ENCODE data around the gene FBRSL1. TPM values are rescaled to one million over a fixed set of nuclear protein-coding genes. Genes with fewer than 3 reads are reported as not detected.

FBRSL1 gene
- total RNA-seq, 1 donor from 2014 or later = 75.8 TPM

DNA sequence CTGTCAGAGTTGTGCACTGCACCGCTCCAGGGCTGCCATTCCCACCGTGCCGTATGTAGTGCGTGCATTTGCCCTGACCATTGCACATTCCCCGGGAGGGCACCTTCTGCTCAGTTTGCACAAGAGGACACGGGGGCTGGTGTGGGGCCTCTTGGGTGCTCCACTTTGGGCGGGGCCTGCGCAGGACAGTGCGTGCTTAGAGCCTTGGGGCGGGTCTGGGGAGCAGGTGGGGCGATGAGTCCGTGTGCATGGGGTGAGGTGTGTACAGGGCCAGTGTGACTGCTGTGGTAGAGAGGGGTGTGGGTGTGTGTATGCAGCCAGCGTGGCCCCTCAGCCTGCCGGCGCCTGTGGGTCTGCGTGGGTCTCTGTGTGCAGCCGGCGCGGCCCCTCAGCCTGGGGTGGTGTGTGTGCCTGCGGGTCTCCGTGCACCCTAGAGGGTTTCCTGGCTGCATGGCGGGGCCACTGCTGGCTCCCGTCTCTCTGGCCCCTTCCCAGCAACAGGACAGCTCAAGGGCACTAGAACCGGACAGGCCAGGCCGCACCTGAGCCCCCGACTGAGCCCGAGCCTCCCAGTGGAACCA lies 31.9 kb downstream of the FBRSL1 start:
- peaks cover 20% of the 10 kb centered on the region for H3K36me3 Mint-ChIP-seq (ENCODE audit: low read depth)
- no peak overlapping the region for H3K27ac Mint-ChIP-seq
- no peaks in the 10 kb centered on the region for H3K27me3 Mint-ChIP-seq (ENCODE audit: insufficient read depth)
- intact Hi-C loops (cut with micrococcal nuclease) = no loop called here
- H3K4me3 Mint-ChIP-seq = no peak overlapping the region
- H3K4me1 Mint-ChIP-seq (ENCODE audit: low read depth) = no peaks in the 10 kb centered on the region
- DNase-seq (ENCODE audit: low spot score) = no peak
- H3K9me3 Mint-ChIP-seq = peaks cover 16% of the 10 kb centered on the region

- intact Hi-C loops (cut with micrococcal nuclease) = loop anchor here (1.0 kb wide), 1 partner anchor 107 kb away; no protein-coding TSS in a partner anchor
- H3K9me3 Mint-ChIP-seq = peaks cover 16% of the 10 kb centered on the region
- H3K36me3 Mint-ChIP-seq (ENCODE audit: low read depth) = peaks cover 16% of the 10 kb centered on the region
- no peaks in the 10 kb centered on the region for H3K27me3 Mint-ChIP-seq (ENCODE audit: insufficient read depth)
- no peak overlapping the region for H3K4me3 Mint-ChIP-seq
- no peaks in the 10 kb centered on the region for H3K4me1 Mint-ChIP-seq (ENCODE audit: low read depth)
- H3K27ac Mint-ChIP-seq = no peak overlapping the region
- DNase-seq (ENCODE audit: low spot score) = no peak
Measured at GRCh38 chr12:132522592-132523380, 32.8 kb downstream of the FBRSL1 start.

DNA sequence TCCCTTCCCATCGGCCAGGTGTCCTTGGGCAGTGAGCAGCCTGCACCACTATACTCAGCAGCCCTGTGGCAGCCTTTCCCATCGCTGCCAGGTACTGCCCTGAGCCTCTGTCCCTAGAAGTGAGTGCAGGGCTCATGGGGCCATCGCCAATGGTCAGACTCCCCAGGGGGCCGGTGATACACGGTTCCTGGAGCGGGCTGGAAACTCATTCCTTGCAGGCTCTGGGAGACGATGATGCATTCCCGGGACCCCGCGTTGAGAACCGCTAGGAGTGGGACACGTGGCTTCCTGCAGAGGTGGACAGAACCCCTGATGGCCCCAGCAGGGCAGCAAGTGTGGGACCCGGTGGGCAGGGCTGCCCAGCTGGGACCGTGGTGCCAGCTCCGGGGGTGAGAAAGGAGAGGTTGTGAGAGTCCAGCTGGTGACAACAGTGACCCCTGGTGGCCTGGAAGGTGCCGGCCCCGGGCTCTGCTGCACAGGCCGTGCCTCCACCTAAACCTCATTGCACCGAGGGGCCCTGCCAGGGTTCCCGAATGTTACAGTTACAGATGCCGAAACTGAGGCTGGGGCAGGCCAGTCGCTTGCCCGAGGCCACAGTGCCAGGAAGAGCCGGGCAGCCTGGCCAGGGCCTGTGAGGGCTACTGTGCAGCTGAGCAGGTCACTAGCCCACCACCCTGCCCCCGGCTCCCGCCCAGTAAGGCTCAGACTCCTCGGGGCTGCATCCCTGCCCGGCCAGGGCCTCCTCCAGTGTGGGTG lies 33.8 kb downstream of the FBRSL1 start:
- Mint-ChIP-seq H3K9me3 (peaks cover 7% of the 10 kb centered on the region), H3K27ac (no peak overlapping the region), H3K4me3 (no peak overlapping the region), H3K4me1 (ENCODE audit: low read depth) (no peaks in the 10 kb centered on the region), H3K27me3 (ENCODE audit: insufficient read depth) (no peaks in the 10 kb centered on the region), H3K36me3 (ENCODE audit: low read depth) (peaks cover 7% of the 10 kb centered on the region)
- intact Hi-C loops (cut with micrococcal nuclease) = loop anchor here (1.0 kb wide), 1 partner anchor 108 kb away; no protein-coding TSS in a partner anchor
- DNase-seq (ENCODE audit: low spot score) = peak; percentile 48

DNA sequence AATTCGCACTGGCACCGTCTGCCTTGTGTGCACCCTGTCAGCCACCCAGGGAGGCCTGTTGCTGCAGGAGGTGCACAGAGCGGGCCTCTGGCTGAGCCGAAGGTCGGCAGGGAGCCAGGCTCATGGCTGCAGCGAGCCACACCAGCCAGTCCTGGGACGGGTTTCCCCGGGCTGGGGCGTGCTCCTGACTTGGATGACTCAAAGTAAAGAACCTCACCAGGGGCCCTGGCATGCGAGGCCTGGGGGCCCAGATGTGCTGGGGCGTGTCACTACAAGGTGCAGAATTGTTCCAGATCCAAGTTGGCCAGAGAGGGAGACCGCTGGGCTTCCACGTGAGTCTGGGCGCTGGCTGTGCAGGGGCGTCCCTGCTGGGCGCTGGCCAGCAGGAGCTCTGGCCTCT lies 34.5 kb downstream of the FBRSL1 start:
- no peak for DNase-seq (ENCODE audit: low spot score)
- Mint-ChIP-seq H3K27ac (no peak overlapping the region), H3K9me3 (peaks cover under 1% of the 10 kb centered on the region), H3K27me3 (ENCODE audit: insufficient read depth) (no peaks in the 10 kb centered on the region), H3K36me3 (ENCODE audit: low read depth) (peaks cover under 1% of the 10 kb centered on the region), H3K4me3 (no peak overlapping the region), H3K4me1 (ENCODE audit: low read depth) (no peaks in the 10 kb centered on the region)
- intact Hi-C loops (cut with micrococcal nuclease) = no loop called here

DNA sequence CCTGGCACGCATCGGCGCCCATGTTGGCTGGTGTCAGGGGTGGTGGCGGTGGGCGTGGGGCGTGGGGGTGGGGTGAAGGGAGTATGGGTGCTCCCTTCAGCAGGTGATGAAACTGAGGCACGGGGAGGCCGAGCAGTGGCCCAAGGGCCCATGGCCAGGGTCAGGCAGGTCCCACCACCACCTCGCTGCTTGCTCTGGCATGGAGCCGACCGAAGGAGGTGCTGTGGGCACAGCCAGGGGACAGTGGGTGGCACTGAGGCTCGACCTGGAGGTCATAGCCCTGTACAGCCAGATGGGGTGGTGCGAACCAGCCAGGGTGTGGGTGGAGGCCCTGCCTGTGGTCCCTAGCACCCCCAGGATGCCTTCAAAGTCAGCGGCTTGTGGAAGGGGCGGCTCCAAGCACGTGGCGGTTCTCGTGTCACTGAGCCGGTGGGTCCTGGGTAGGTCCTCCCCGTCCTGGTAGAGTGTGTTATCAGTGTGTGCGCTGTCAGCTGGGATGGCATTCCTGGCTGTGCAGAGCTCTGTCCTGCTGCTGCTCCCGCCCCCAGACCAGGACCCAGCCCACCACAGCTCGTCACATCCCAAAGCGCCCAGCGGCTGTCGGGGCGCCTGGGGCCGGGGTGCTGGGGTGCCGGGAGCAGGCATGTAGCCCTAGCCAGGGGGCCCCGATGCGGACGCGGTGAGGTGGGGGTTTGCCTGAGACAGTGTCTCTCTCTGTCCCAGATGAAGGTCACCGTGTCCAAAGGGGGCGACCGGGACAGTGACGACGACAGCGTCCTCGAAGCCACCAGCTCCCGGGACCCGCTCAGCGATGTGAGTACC lies 35.3 kb downstream of the FBRSL1 start:
- H3K27me3 Mint-ChIP-seq (ENCODE audit: insufficient read depth) = no peaks in the 10 kb centered on the region
- intact Hi-C loops (cut with micrococcal nuclease) = no loop called here
- no peak overlapping the region for H3K4me3 Mint-ChIP-seq
- H3K4me1 Mint-ChIP-seq (ENCODE audit: low read depth) = no peaks in the 10 kb centered on the region
- no peak overlapping the region for H3K27ac Mint-ChIP-seq
- no peaks in the 10 kb centered on the region for H3K9me3 Mint-ChIP-seq
- no peak for DNase-seq (ENCODE audit: low spot score)
- H3K36me3 Mint-ChIP-seq (ENCODE audit: low read depth) = no peaks in the 10 kb centered on the region

GRCh38 chr12:132525833-132526455 lies 36.0 kb downstream of the FBRSL1 start:
- Mint-ChIP-seq H3K27ac (no peak overlapping the region), H3K36me3 (ENCODE audit: low read depth) (no peaks in the 10 kb centered on the region), H3K4me3 (no peak overlapping the region), H3K27me3 (ENCODE audit: insufficient read depth) (no peaks in the 10 kb centered on the region), H3K4me1 (ENCODE audit: low read depth) (no peaks in the 10 kb centered on the region), H3K9me3 (no peaks in the 10 kb centered on the region)
- DNase-seq (ENCODE audit: low spot score) = no peak
- intact Hi-C loops (cut with micrococcal nuclease) = no loop called here

- Mint-ChIP-seq H3K9me3 (no peaks in the 10 kb centered on the region), H3K27ac (no peak overlapping the region), H3K4me1 (ENCODE audit: low read depth) (no peaks in the 10 kb centered on the region), H3K4me3 (no peak overlapping the region), H3K36me3 (ENCODE audit: low read depth) (no peaks in the 10 kb centered on the region), H3K27me3 (ENCODE audit: insufficient read depth) (no peaks in the 10 kb centered on the region)
- intact Hi-C loops (cut with micrococcal nuclease) = no loop called here
- DNase-seq (ENCODE audit: low spot score) = no peak
Measured at GRCh38 chr12:132527186-132527882, 37.4 kb downstream of the FBRSL1 start.

GRCh38 chr12:132527883-132528264 lies 37.9 kb downstream of the FBRSL1 start:
- Mint-ChIP-seq H3K27ac (no peak overlapping the region), H3K27me3 (ENCODE audit: insufficient read depth) (no peaks in the 10 kb centered on the region), H3K4me3 (no peak overlapping the region), H3K36me3 (ENCODE audit: low read depth) (no peaks in the 10 kb centered on the region), H3K4me1 (ENCODE audit: low read depth) (no peaks in the 10 kb centered on the region), H3K9me3 (no peaks in the 10 kb centered on the region)
- intact Hi-C loops (cut with micrococcal nuclease) = no loop called here
- DNase-seq (ENCODE audit: low spot score) = no peak

DNA sequence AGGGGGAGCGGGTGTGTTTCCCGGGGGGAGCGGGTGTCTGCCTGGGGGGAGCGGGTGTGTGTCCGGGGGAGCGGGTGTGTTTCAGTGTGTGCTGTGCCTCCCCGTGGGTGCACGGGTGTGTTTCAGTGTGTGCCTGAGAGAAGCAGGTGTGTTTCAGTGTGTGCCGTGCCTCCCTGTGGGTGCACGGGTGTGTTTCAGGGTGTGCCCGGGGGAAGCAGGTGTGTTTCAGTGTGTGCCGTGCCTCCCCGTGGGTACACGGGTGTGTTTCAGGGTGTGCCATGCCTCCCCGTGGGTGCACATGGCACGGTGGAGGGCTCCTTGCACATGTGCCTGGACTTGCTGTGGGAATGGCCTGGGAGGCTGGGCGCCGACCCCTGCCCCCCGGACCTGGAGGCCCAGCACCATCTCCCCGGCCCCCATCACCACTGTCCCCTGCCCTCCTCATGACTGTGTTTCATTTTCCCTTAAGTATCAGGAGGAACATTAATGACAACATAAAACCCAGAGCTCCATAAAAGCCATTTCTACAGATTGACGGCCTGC lies 38.7 kb downstream of the FBRSL1 start:
- DNase-seq (ENCODE audit: low spot score) = no peak
- H3K27me3 Mint-ChIP-seq (ENCODE audit: insufficient read depth) = no peaks in the 10 kb centered on the region
- no peaks in the 10 kb centered on the region for H3K4me1 Mint-ChIP-seq (ENCODE audit: low read depth)
- no peaks in the 10 kb centered on the region for H3K36me3 Mint-ChIP-seq (ENCODE audit: low read depth)
- no peak overlapping the region for H3K4me3 Mint-ChIP-seq
- intact Hi-C loops (cut with micrococcal nuclease) = no loop called here
- no peaks in the 10 kb centered on the region for H3K9me3 Mint-ChIP-seq
- H3K27ac Mint-ChIP-seq = no peak overlapping the region

GRCh38 chr12:132529156-132529839 lies 39.3 kb downstream of the FBRSL1 start:
- Mint-ChIP-seq H3K4me3 (no peak overlapping the region), H3K36me3 (ENCODE audit: low read depth) (no peaks in the 10 kb centered on the region), H3K4me1 (ENCODE audit: low read depth) (no peaks in the 10 kb centered on the region), H3K9me3 (no peaks in the 10 kb centered on the region), H3K27ac (no peak overlapping the region), H3K27me3 (ENCODE audit: insufficient read depth) (no peaks in the 10 kb centered on the region)
- no peak for DNase-seq (ENCODE audit: low spot score)
- intact Hi-C loops (cut with micrococcal nuclease) = no loop called here

DNA sequence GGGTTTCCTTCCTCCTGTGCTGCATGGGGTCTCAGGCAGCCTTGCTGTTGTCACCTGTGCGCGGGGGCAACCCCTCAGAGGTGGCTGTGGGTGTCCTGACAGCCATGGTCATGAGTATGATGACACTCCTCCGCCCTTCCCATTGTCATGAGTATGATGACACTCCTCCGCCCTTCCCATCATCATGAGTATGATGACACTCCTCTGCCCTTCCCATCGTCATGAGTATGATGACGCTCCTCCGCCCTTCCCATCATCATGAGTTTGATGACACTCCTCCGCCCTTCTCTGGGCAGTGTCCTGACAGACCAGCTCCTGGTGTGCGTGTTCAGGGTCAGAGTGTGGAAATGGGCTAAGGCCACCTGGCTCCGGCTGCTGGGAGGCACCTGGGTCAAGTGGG lies 40.0 kb downstream of the FBRSL1 start:
- Mint-ChIP-seq H3K27me3 (ENCODE audit: insufficient read depth) (no peaks in the 10 kb centered on the region), H3K36me3 (ENCODE audit: low read depth) (no peaks in the 10 kb centered on the region), H3K4me1 (ENCODE audit: low read depth) (no peaks in the 10 kb centered on the region), H3K27ac (no peak overlapping the region), H3K4me3 (no peak overlapping the region), H3K9me3 (no peaks in the 10 kb centered on the region)
- intact Hi-C loops (cut with micrococcal nuclease) = no loop called here
- DNase-seq (ENCODE audit: low spot score) = no peak
